Measurements from ENCODE around the gene CTSC.

GRCh38 chr11:88358040-88358431, 20.5 kb upstream of the CTSC start:
- no peak for TF ChIP-seq POLR2A (IDR thresholded peaks at IDR 0.05)
- TF ChIP-seq, protein P1, sequence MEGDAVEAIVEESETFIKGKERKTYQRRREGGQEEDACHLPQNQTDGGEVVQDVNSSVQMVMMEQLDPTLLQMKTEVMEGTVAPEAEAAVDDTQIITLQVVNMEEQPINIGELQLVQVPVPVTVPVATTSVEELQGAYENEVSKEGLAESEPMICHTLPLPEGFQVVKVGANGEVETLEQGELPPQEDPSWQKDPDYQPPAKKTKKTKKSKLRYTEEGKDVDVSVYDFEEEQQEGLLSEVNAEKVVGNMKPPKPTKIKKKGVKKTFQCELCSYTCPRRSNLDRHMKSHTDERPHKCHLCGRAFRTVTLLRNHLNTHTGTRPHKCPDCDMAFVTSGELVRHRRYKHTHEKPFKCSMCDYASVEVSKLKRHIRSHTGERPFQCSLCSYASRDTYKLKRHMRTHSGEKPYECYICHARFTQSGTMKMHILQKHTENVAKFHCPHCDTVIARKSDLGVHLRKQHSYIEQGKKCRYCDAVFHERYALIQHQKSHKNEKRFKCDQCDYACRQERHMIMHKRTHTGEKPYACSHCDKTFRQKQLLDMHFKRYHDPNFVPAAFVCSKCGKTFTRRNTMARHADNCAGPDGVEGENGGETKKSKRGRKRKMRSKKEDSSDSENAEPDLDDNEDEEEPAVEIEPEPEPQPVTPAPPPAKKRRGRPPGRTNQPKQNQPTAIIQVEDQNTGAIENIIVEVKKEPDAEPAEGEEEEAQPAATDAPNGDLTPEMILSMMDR (IDR thresholded peaks at IDR 0.05): no peak

Data from ovary (tissue), 3 donors.